NCI-H2029 (cell line): ENCODE measurements around the gene CYP2E1.
"Not testable (repeated sequence)": the region's sequence is repeated elsewhere in the genome, so short reads cannot be mapped to it uniquely, and the experiment has no call there.

Source experiments
- DNase-seq: peaks from one replicate; lab custom pipeline; 2025; lab: John Stamatoyannopoulos, UW

The CYP2E1 gene

DNA sequence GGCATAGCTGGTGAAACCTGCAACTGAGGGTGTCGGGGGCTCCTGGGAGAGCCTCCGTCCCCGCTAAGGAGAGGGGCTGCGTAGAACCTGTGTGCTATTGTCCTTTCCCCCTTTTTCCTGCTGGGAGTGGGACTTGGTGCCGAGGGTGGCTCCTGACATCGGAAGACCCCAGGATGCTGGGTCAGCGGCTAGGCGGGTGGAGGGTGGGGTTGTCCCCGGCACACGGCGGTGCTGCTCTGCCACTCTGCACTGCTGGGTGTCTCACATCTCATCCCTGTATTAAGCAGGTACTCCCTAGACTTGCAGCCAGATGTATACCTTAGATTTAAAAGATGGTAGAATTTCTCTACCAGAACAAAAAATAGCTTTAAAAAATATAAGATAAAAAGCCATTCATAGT is 44.9 kb downstream of the CYP2E1 start:
- DNase-seq: not testable (repeated sequence)

DNA sequence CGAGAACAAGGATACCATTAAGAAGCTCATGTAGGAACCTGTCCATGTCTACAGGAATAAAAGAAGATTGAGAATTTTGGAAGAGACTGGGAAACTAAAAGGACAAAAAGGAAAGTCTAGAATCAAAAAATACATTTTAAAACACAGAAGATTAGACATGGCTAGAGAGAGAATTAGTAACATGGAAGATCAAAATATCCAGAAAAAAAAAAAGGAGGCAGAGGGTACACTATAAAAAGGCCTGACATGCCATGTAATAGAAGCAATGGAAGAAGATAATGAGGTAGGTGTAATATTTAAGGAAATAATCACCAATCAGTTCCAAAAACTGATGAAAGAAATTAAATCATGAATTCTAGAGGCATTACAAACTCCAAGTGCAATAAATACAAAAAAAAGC is 46.3 kb downstream of the CYP2E1 start:
- not testable (repeated sequence) for DNase-seq

DNA sequence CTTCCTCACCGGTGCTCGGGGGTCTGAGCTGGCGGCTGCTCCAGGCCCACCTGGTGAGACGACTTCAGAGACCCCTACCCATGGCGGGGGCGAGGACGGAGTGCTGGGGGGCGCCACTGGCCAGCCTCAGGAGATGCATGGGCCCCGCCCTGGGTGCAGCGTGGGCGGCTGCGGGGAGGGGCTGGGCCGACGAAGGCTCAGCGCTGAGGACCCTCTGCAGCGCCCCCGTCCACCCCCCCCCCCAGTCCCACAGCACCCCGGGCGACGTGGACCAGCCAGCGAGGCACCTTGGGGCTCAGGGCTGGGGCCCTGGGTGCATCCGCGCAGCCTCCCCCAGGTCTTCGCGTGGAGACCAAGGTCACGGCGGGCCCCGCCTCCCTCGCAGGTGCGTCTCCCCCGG is 49.9 kb downstream of the CYP2E1 start:
- DNase-seq: not testable (repeated sequence)
